ENCODE results near the gene FXYD3.

Gene FXYD3

DNA sequence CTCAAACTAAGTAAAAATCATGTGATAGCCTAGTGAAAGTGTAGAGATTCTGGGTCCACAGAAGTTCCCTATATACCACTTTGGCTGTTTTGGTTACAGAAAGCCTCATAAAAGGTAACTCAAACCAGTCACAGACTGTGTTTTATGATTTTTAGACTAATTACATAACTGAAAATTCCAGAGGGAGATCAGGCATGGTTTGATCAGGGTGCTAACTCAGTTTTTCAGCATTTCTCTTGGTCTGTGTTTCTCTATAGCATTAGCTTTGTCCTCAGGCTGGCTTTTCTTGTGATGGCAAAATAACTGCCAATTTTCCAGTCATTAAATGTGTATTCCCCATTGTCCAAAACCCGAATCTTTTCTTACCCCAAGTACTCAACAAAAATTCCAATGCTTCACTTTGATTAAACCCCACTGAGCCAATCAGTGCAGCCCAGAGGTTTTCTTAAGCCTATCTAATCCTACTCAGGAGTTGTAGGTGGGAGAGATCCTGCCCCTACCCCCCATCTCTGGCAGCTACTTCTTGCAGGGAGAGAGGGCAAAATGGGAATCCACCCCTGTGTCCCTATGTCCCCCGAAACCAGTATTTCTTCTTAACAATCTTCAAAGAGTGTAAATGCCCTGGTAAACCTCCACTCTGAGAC lies 8.6 kb upstream of the FXYD3 start:
- DNase-seq (ENCODE audit: low read depth): no peak

GRCh38 chr19:35107545-35107944 lies 8.1 kb upstream of the FXYD3 start:
- DNase-seq (ENCODE audit: low read depth): peak; percentile 34

DNA sequence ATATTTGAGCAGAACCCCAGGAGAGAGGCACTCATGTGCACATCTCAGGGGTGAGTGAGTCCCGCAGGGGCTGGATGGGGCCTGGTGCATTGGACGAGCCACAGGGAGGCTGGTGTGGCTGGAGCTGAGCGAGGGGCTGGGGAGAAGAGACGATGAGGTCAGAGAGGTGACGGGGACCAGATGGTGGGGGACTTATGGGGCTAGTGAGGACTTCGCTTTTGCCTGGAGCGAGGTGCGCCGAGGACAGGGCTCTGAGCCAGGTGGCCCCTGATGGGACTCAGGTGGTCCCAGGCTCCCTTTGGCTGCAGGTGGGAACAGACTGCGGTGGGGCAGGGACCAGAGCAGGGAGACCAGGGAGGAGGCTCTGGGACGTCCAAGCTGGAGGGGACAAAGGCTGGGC lies 6.9 kb upstream of the FXYD3 start:
- no peak for DNase-seq (ENCODE audit: low read depth)

DNA sequence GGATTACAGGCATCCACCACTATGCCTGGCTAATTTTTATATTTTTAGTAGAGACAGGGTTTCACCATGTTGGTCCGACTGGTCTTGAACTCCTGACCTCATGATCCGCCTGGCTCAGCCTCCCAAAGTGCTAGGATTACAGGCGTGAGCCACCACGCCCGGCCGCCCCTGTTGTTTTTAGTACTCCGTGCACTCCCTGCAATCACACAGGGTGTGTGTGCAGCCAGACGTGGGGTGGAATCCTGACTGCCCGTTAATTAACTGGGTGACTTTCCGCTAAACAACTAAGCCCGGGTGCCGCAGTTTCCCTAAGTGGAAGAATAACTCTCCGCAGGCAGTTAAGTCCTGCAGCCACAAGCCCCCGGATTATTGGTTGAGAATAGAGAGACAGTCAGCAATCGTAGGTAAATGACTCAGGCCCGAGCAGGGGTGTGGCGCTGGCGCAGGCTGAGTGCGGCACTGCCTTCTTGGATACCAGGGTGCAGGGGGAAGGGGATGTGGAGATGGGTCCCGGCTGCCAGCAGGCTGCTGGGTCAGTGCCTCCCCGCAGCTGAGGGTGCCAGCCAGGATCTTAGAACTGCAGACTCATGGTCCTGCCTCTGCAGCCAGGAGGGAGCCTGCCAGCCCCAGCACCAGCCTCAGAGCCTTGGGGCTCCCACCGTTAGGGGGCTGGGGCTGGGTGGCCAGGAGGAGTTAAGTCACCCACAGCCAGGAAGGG lies 6.1 kb upstream of the FXYD3 start:
- DNase-seq (ENCODE audit: low read depth): no peak

- no peak for DNase-seq (ENCODE audit: low read depth)
These were observed 4.6 kb upstream of the FXYD3 start for GRCh38 chr19:35110974-35111373.

DNA sequence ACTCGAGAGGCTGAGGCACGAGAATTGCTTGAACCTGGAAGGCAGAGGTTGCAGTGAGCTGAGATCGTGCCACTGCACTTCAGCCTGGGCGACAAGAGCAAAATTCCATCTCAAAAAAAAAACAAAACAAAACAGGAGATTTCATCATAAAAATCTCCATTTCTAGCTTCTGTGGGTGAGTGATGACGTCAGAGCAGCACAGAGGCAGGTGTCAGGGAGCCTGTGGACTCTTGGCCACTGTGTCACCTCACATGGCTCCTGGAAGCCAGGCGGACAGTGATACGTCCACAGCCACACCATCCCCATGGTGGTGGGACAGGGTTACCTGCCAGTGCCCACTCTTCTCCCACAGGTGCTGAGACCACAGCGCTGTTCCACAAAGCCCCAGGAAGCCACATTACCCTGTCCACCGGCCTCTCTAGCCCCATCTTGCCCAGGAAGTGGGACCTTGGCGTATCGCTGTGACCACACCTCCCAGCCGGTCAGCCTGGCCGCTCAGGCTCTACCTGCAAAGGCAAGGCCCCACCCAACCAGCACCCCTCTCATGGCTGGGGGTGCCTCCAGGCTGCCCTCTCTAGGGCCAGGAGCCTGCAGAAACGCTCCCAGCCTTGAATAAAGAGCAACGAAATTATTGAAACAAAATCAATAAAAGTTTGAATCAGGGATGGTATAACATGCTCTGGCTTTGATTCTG lies 2.5 kb upstream of the FXYD3 start:
- DNase-seq (ENCODE audit: low read depth): no peak

DNA sequence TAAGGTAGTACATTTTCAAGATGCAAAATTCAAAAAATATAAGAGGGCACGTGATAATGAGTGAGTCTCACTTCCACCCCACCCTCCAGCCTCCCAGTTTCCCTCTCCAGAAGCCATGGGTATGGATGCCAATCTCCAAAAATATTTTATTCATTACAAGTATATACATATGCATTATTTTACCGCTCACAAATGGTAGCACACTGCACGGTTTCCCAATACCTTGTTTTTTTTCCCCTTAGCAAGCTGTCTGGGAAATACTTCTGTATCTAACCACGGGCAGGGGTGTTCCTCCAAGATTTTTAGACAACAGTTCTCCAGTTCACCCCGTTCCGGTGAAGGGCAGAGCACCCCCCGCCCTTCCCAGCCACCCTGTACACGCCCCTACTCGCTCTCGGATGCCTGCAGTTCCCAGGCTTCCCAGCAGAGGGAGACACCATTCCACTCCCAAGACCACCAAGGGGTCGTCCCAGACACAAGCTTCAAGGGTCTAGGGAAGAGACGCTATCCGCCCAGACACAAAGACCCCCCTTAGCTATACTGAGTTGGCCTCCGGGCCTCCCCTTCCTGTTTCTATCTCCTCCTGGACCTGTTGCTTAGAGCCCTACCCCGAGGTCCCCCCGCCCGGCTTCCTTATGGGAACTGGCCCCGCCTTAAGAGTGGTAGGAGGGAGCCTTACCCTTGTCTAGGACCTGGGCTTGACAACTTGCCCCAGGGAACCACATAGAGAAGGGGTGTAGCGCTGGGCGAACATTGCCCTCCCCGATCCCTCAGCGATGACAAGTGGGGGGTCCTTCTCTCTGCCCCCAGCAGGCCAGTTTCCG lies 1.1 kb upstream of the FXYD3 start:
- DNase-seq (ENCODE audit: low read depth): no peak

DNA sequence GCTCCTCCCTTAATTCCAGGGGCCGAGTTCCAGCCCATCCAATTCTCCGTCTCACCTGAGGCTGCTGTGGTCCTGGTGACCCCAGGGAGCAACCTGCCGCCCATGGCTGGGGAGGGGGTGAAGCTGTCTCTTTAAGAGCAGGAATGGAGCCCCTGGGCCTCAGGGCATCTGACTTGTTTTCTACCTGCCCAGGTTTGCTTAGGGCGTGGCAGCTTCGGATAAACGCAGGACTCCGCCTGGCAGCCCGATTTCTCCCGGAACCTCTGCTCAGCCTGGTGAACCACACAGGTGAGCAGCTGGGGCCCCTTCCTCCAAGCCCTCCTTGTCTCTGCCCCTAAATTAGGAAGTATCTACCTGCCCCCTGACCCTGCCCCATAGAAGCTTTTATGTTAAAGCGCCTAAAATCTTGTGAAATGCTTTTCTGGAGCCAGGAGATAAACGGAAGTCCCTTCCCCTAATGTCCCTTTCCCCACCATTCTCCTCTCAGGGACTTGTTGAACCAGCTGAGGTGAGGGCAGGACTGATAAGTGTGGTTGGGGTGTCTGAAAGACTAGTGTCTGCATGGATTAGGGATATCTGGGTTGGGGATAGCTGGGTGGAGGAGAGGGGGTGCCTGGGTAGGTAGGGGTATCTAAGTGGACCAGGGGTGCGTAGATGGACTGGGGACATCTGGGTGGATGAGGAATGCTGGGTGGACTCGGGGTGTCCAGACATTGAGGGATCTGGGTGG lies 614 bp downstream of the FXYD3 start:
- DNase-seq (ENCODE audit: low read depth): no peak

DNA sequence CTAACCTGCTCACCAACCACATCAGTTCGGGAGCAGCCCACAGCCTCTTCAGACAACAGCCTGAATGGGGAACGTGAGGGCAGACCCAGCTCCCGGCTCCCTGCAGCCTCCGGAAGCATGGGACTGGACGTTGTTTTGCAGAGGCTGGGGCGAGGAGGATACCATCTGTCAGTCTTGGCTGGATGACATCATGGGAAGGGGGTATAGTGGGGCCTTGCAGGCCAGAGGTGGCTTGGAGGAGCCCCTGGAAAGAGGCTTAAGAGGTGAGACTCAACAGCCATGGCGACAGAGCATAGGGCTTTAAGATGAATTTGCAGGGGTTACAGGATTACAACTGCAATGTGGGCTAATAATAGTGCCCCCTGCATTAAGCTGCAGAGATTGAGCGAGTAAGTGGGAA lies 1.5 kb downstream of the FXYD3 start:
- no peak for DNase-seq (ENCODE audit: low read depth)

DNA sequence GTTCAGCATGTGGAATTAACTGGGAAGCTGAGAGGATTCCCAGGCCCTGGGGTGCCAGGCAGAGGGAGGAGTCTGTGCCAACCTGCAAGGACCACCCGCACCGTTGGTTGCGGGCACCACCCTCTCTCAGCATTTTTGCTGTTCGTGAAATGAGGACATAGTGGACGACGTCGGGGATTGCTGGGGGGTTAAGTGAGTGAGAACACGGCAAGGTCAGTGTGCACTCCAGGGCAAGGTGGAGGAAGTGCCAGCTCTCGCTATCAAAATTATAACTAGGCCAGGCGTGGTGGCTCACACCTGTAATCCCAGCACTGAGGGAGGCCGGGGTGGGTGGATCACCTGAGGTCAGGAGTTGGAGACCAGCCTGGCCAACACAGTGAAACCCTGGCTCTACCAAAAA lies 2.2 kb downstream of the FXYD3 start:
- DNase-seq (ENCODE audit: low read depth): no peak

- DNase-seq (ENCODE audit: low read depth): no peak
These were observed 2.8 kb downstream of the FXYD3 start for GRCh38 chr19:35118268-35119020.

DNA sequence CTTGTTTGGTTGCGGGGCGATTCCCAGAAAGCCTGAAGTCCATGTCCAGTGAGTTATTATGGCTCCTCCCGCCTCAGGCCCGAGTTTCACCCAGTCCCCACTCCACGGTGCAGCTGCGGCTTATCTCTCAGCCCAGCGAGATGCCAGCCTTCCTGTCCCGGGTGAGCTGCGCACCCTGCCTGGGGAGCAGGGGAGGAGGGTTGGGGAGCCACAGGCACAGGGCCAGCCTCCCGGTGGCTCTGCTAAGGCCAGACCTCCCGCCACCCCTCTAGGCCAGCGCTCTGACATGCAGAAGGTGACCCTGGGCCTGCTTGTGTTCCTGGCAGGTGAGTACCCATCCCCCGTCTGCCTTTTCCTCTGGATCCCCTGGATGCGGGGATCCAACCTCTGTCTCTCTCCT lies 3.5 kb downstream of the FXYD3 start:
- no peak for DNase-seq (ENCODE audit: low read depth)

DNA sequence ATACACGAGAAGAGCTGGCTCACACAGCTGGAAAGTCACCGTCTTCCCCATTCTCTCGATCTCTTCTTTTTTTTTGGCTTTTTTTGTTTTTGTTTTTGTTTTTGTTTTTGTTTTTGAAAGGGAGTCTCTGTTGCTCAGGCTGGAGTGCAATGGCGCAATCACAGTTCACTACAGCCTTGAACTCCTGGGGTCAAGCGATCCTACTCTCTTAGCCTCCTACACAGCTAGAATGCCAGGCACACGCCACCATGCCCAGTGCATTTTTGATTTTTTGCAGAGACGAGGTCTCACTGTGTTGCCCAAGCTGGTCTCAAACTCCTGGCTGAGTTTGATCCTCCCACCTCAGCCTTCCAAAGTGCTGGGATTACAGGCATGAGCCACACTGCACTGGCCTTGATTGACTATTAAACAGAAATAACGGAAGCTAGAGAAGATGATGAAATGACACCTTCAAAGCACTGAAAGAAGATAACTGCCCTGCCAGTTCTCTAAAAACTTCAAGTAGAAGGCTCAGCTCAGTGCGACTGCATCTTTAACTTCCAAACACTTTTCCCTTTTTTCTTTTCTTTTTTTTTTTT lies 4.0 kb downstream of the FXYD3 start:
- no peak for DNase-seq (ENCODE audit: low read depth)

- DNase-seq (ENCODE audit: low read depth): peak; percentile 93
These were observed 4.9 kb downstream of the FXYD3 start for GRCh38 chr19:35120492-35120891.

GRCh38 chr19:35120898-35121297 lies 5.3 kb downstream of the FXYD3 start:
- peak; percentile 72 for DNase-seq (ENCODE audit: low read depth)

DNA sequence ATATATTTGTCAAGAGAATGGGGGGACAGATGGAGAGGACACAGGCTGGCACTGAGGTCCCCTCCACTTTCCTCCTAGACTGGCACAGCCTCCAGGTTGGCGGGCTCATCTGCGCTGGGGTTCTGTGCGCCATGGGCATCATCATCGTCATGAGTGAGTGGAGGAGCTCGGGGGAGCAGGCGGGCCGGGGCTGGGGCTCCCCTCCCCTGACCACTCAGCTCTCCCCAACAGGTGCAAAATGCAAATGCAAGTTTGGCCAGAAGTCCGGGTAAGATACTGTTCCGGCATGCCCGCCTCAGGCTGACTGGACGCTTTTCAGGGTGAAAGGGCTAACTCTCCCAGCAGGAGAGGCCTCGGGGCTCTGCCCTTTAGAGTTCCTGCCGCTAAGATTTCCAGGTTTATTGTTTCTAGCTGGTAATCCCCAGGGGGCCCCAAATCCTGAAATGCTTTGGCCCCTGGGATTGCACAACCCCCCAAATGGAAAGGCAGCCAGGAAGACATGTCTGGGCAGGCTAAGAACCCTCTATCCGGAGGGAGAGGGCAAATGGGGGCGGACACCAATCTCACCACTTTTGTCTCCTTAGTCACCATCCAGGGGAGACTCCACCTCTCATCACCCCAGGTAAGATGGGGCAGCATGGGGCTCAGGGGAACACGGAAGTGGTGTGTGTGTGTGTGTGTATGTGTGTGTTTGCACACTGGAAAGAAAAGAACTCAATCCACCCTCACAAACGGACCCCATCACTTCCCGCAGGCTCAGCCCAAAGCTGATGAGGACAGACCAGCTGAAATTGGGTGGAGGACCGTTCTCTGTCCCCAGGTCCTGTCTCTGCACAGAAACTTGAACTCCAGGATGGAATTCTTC lies 7.3 kb downstream of the FXYD3 start:
- no peak for DNase-seq (ENCODE audit: low read depth)

DNA sequence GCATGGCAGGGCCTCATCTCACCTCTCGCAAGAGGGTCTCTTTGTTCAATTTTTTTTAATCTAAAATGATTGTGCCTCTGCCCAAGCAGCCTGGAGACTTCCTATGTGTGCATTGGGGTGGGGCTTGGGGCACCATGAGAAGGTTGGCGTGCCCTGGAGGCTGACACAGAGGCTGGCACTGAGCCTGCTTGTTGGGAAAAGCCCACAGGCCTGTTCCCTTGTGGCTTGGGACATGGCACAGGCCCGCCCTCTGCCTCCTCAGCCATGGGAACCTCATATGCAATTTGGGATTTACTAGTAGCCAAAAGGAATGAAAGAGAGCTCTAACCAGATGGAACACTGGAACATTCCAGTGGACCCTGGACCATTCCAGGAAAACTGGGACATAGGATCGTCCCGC lies 8.0 kb downstream of the FXYD3 start:
- peak; percentile 54 for DNase-seq (ENCODE audit: low read depth)

- peak; percentile 88 for DNase-seq (ENCODE audit: low read depth)
These were observed 8.8 kb downstream of the FXYD3 start for GRCh38 chr19:35124098-35125060.
